Right atrium auricular region (tissue), 2 donors: ENCODE data around the gene UGT1A7. TPM values are rescaled to one million over a fixed set of nuclear protein-coding genes. Genes with fewer than 3 reads are reported as not detected.

Experiments
- DNase-seq: peaks from one replicate; pipeline ENCODE4 v3.0.0-alpha.2; 2019; ENCODE audit warnings: low spot score
- H3K27ac ChIP-seq, 2 donors: fragments of 200-600 bp; sonication (generic); 1 replicate in 1 of 2; 2 replicates in 1 of 2; pipeline ENCODE4 v1.5.1; 2016 to 2019
- H3K27me3 ChIP-seq, 2 donors: fragments of 200-600 bp; sonication (generic); one replicate each; pipeline versions ENCODE4 v1.5.1 to v1.6.0; 2017 to 2019
- H3K36me3 ChIP-seq: fragments of 200-600 bp; sonication (generic); one replicate; pipeline ENCODE4 v1.5.1; 2016
- H3K4me1 ChIP-seq, 2 donors: fragments of 200-600 bp; sonication (generic); one replicate each; pipeline versions ENCODE4 v1.5.1 to v1.6.0; 2017 to 2019
- H3K4me3 ChIP-seq, 2 donors: fragments of 200-600 bp; sonication (generic); 1 replicate in 1 of 2; 2 replicates in 1 of 2; pipeline ENCODE4 v1.5.1; 2017 to 2019; ENCODE audit warnings: mild to moderate bottlenecking in 1 of 2, moderate library complexity in 1 of 2
- H3K9me3 ChIP-seq, 2 donors: fragments of 200-600 bp; sonication (generic); one replicate each; pipeline ENCODE4 v1.5.1; 2019
- CTCF ChIP-seq, 2 donors: fragments of 200-600 bp; sonication (generic); IDR thresholded peaks; one replicate each; pipeline ENCODE4 v1.5.1; 2019; ENCODE audit warnings: antibody characterized with exemption in 2 of 2
- total RNA-seq, 2 donors: library from RNA; depleted of rRNA; stranded (reverse); fragments of >200 nt; gene quantifications; one replicate each; pipeline ENCODE4 v1.1.0, GENCODE V29; 2016

Gene UGT1A7
- total RNA-seq, 2 donors from 2014 or later: not detected

- Histone ChIP-seq H3K4me3 (no peak overlapping the region), H3K4me1 (no peaks in the 10 kb centered on the region), H3K27ac (no peak overlapping the region), H3K36me3 (no peaks in the 10 kb centered on the region), H3K9me3 (no peaks in the 10 kb centered on the region), H3K27me3 (no peaks in the 10 kb centered on the region)
- TF ChIP-seq CTCF (IDR thresholded peaks at IDR 0.05): no peak
- DNase-seq: no peak
Measured at GRCh38 chr2:233663911-233664310, 17.8 kb upstream of the UGT1A7 start.

- Histone ChIP-seq H3K9me3 (no peaks in the 10 kb centered on the region), H3K4me3 (no peak overlapping the region), H3K4me1 (no peaks in the 10 kb centered on the region), H3K27me3 (no peaks in the 10 kb centered on the region), H3K36me3 (no peaks in the 10 kb centered on the region), H3K27ac (no peak overlapping the region)
- no peak for DNase-seq
- no peak for TF ChIP-seq CTCF (IDR thresholded peaks at IDR 0.05)
Measured at GRCh38 chr2:233668605-233669260, 13.0 kb upstream of the UGT1A7 start.

- H3K36me3 ChIP-seq: no peaks in the 10 kb centered on the region
- H3K27ac ChIP-seq: no peak within 1 kb of the TSS
- H3K9me3 ChIP-seq: no peaks in the 10 kb centered on the region
- H3K27me3 ChIP-seq: no peaks in the 10 kb centered on the region
- H3K4me3 ChIP-seq: no peak within 1 kb of the TSS
- TF ChIP-seq CTCF (IDR thresholded peaks at IDR 0.05): no peak
- DNase-seq: no peak
- no peaks in the 10 kb centered on the region for H3K4me1 ChIP-seq
Measured at GRCh38 chr2:233671290-233672161, 10.2 kb upstream of the UGT1A7 start, which contains the start of gene UGT1A9. Gene UGT1A9 (plus strand): TSS chr2:233671898. CDS start chr2:233671935, 37 bp downstream.

GRCh38 chr2:233672886-233673285, 8.8 kb upstream of the UGT1A7 start:
- H3K4me1 ChIP-seq: no peaks in the 10 kb centered on the region
- H3K4me3 ChIP-seq: no peak overlapping the region
- H3K36me3 ChIP-seq: no peaks in the 10 kb centered on the region
- DNase-seq: no peak
- no peaks in the 10 kb centered on the region for H3K27me3 ChIP-seq
- no peaks in the 10 kb centered on the region for H3K9me3 ChIP-seq
- no peak overlapping the region for H3K27ac ChIP-seq
- no peak for TF ChIP-seq CTCF (IDR thresholded peaks at IDR 0.05)

- Histone ChIP-seq H3K27me3 (no peaks in the 10 kb centered on the region), H3K9me3 (no peaks in the 10 kb centered on the region), H3K36me3 (no peaks in the 10 kb centered on the region), H3K4me1 (no peaks in the 10 kb centered on the region), H3K27ac (no peak overlapping the region), H3K4me3 (no peak overlapping the region)
- DNase-seq: no peak
- TF ChIP-seq CTCF (IDR thresholded peaks at IDR 0.05): no peak
Measured at GRCh38 chr2:233673896-233674295, 7.8 kb upstream of the UGT1A7 start.
